Vagina (tissue), 2 donors: ENCODE data around the gene MOB4.

ENCODE experiments used
- CTCF ChIP-seq, 3 experiments: fragments of 450-650 bp in 2 of 3; fragments of 200-600 bp in 1 of 3; sonication (generic) in 1 of 3; IDR thresholded peaks; one replicate each; pipeline ENCODE4 v1.5.1; 2017 to 2019; ENCODE audit warnings: antibody characterized with exemption in 3 of 3, mild to moderate bottlenecking in 2 of 3, moderate library complexity in 2 of 3
- POLR2AphosphoS5 ChIP-seq, 2 donors: sonication (generic); formaldehyde crosslinking; IDR thresholded peaks; one replicate each; pipeline ENCODE4 v1.9.0; 2017; ENCODE audit warnings: antibody characterized with exemption in 2 of 2, mild to moderate bottlenecking in 2 of 2, low read depth in 1 of 2; ENCODE audit not compliant: insufficient read depth in 1 of 2

- TF ChIP-seq CTCF (IDR thresholded peaks at IDR 0.05) (no peak), POLR2AphosphoS5 (IDR thresholded peaks at IDR 0.05; ENCODE audit: insufficient read depth in 1 of 2, low read depth in 1 of 2) (no peak)
These were observed 22.5 kb downstream of the MOB4 start for GRCh38 chr2:197538412-197538811.
